WTC11 (cell line): Measurements from ENCODE around the gene TYMS.

ENCODE experiments used
- ATF3 ChIP-seq: sonication (generic); formaldehyde crosslinking; conservative IDR thresholded peaks from 2 replicates; pipeline ENCODE4 v1.8.1; 2022; ENCODE audit warnings: mild to moderate bottlenecking, missing genetic modification reagents
- E2F1 ChIP-seq: sonication (generic); formaldehyde crosslinking; IDR thresholded peaks from 2 replicates; pipeline ENCODE4 v1.8.0; 2022; ENCODE audit warnings: mild to moderate bottlenecking, missing genetic modification reagents
- GABPB1 ChIP-seq: sonication (generic); formaldehyde crosslinking; IDR thresholded peaks from 2 replicates; pipeline ENCODE4 v1.8.1; 2023; ENCODE audit warnings: mild to moderate bottlenecking, missing genetic modification reagents
- JUN ChIP-seq: sonication (generic); formaldehyde crosslinking; IDR thresholded peaks from 2 replicates; pipeline ENCODE4 v1.8.0; 2023; ENCODE audit warnings: mild to moderate bottlenecking, missing genetic modification reagents
- KAT7 ChIP-seq: sonication (generic); formaldehyde crosslinking; IDR thresholded peaks from 2 replicates; pipeline ENCODE4 v1.8.1; 2023; ENCODE audit warnings: missing genetic modification reagents, mild to moderate bottlenecking, borderline replicate concordance
- NFATC4 ChIP-seq: fragments of 250-450 bp; sonication (Bioruptor Pico); IDR thresholded peaks from 2 replicates; pipeline ENCODE4 v1.9.0; 2021; ENCODE audit warnings: mild to moderate bottlenecking
- NR2C2 ChIP-seq: sonication (generic); formaldehyde crosslinking; IDR thresholded peaks from 2 replicates; pipeline ENCODE4 v1.8.0; 2022; ENCODE audit warnings: mild to moderate bottlenecking, missing genetic modification reagents
- STAT6 ChIP-seq: sonication (generic); formaldehyde crosslinking; conservative IDR thresholded peaks from 2 replicates; pipeline ENCODE4 v1.8.1; 2023; ENCODE audit warnings: mild to moderate bottlenecking, low read depth, missing genetic modification reagents, moderate library complexity
- TEAD4 ChIP-seq: sonication (generic); formaldehyde crosslinking; IDR thresholded peaks from 2 replicates; pipeline ENCODE4 v1.8.0; 2022; ENCODE audit warnings: mild to moderate bottlenecking, missing genetic modification reagents
- ZBTB21 ChIP-seq: sonication (generic); formaldehyde crosslinking; IDR thresholded peaks from 2 replicates; pipeline ENCODE4 v1.8.1; 2023; ENCODE audit warnings: mild to moderate bottlenecking, missing genetic modification reagents, borderline replicate concordance
- ZNF263 ChIP-seq: sonication (generic); formaldehyde crosslinking; IDR thresholded peaks from 2 replicates; pipeline ENCODE4 v1.8.1; 2022; ENCODE audit warnings: low read depth, mild to moderate bottlenecking, moderate library complexity, missing genetic modification reagents
- TF ChIP-seq, protein P1 (sequence below): fragments of 200-600 bp; IDR thresholded peaks from 2 replicates; pipeline ENCODE4 v1.8.0; 2022; ENCODE audit warnings: antibody characterized with exemption
- TF ChIP-seq, protein P2 (sequence below): sonication (generic); formaldehyde crosslinking; IDR thresholded peaks from 2 replicates; pipeline ENCODE4 v1.8.1; 2022; ENCODE audit warnings: missing genetic modification reagents, borderline replicate concordance

DNA sequence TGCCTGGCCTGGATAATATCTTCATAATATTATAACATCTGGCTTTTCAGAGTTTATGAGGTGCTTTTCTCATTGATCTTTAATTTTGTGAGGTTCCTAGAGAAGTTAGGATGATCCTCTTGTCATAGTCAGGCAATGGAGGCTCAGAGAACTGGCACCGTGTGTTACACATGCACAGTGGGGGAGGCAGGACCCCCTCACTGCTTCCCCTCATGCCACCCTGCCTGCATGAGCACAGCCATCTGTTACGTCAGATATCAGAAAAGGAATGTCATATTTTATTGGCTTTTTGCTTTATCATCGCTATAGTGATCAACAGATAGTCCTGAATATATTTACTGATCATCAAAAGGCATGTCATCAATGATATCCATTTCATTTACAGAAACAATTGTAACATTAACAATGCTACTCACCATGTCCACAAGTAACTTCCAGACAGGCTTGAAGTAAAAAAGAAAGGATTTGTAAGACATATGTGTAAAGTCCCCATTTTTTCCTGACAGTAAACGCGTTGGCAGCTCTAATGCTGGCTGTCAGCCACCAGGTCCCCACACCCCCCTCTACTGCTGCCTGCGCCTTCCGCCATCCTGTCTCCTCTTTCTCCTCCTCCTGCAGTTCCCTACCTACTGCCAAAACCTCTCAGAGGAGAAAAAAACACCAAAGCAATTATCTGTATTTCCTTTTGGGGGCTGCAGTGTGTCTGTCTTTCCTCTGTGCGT lies 36.2 kb downstream of the TYMS start:
- TF ChIP-seq E2F1 (CRISPR knock-in tag) = no peak
- TF ChIP-seq, protein P1, sequence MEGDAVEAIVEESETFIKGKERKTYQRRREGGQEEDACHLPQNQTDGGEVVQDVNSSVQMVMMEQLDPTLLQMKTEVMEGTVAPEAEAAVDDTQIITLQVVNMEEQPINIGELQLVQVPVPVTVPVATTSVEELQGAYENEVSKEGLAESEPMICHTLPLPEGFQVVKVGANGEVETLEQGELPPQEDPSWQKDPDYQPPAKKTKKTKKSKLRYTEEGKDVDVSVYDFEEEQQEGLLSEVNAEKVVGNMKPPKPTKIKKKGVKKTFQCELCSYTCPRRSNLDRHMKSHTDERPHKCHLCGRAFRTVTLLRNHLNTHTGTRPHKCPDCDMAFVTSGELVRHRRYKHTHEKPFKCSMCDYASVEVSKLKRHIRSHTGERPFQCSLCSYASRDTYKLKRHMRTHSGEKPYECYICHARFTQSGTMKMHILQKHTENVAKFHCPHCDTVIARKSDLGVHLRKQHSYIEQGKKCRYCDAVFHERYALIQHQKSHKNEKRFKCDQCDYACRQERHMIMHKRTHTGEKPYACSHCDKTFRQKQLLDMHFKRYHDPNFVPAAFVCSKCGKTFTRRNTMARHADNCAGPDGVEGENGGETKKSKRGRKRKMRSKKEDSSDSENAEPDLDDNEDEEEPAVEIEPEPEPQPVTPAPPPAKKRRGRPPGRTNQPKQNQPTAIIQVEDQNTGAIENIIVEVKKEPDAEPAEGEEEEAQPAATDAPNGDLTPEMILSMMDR = no peak
- no peak for TF ChIP-seq STAT6
- no peak for TF ChIP-seq NFATC4 (CRISPR knock-in tag)
- TF ChIP-seq JUN (CRISPR knock-in tag) = no peak
- no peak for TF ChIP-seq NR2C2
- no peak for TF ChIP-seq ZBTB21 (CRISPR knock-in tag)
- no peak for TF ChIP-seq ZNF263
- TF ChIP-seq, protein P2, sequence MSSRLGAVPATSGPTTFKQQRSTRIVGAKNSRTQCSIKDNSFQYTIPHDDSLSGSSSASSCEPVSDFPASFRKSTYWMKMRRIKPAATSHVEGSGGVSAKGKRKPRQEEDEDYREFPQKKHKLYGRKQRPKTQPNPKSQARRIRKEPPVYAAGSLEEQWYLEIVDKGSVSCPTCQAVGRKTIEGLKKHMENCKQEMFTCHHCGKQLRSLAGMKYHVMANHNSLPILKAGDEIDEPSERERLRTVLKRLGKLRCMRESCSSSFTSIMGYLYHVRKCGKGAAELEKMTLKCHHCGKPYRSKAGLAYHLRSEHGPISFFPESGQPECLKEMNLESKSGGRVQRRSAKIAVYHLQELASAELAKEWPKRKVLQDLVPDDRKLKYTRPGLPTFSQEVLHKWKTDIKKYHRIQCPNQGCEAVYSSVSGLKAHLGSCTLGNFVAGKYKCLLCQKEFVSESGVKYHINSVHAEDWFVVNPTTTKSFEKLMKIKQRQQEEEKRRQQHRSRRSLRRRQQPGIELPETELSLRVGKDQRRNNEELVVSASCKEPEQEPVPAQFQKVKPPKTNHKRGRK (CRISPR knock-in tag) = no peak
- no peak for TF ChIP-seq ATF3 (CRISPR knock-in tag)
- TF ChIP-seq TEAD4 = no peak
- no peak for TF ChIP-seq GABPB1 (CRISPR knock-in tag)
- TF ChIP-seq KAT7 (CRISPR knock-in tag) = no peak
